ENCODE results near the gene PRKD2. TPM values are rescaled to one million over a fixed set of nuclear protein-coding genes. Genes with fewer than 3 reads are reported as not detected.

PRKD2 gene
- total and polyA plus RNA-seq, 8 donors: 7.0 to 50.6 (median 26.3) TPM

GRCh38 chr19:46648961-46649960, 67.7 kb downstream of the PRKD2 start:
- Histone ChIP-seq H3K4me3 (no peak overlapping the region), H3K9me3 (peaks cover 0 to 14% (median 3%) of the 10 kb centered on the region in 4 donors), H3K36me3 (peaks cover 0 to 21% (median 5%) of the 10 kb centered on the region in 4 donors), H3K4me1 (peaks cover 0 to 32% (median 7%) of the 10 kb centered on the region in 4 donors), H3K27ac (peak overlapping the region in 1 of 5 donors; percentile 18), H3K27me3 (peaks cover 0 to 77% (median 33%) of the 10 kb centered on the region in 3 donors)
- intact Hi-C loops (cut with DNase I; ENCODE audit: low total_unique reads): no loop called here
- no peak for DNase-seq
- 25 to 68% (median 33%) methylated on average over 25 to 144 of the region's 144 CpGs for WGBS, 5 donors
- no peak for TF ChIP-seq EP300 (IDR thresholded peaks at IDR 0.05)
- TF ChIP-seq CTCF (IDR thresholded peaks at IDR 0.05): no peak
- no peak for TF ChIP-seq POLR2A (IDR thresholded peaks at IDR 0.05)
- no peak for TF ChIP-seq POLR2AphosphoS5 (IDR thresholded peaks at IDR 0.05)

- Histone ChIP-seq H3K27ac (peak overlapping the region in 1 of 5 donors; percentile 18), H3K4me3 (no peak overlapping the region), H3K36me3 (peaks cover 0 to 21% (median 5%) of the 10 kb centered on the region in 4 donors), H3K9me3 (peaks cover 0 to 14% (median 3%) of the 10 kb centered on the region in 4 donors), H3K27me3 (peaks cover 0 to 67% (median 33%) of the 10 kb centered on the region in 3 donors), H3K4me1 (peaks cover 0 to 22% (median 3%) of the 10 kb centered on the region in 4 donors)
- intact Hi-C loops (cut with DNase I; ENCODE audit: low total_unique reads): no loop called here
- no peak for DNase-seq
- 20 to 61% (median 34%) methylated on average over 46 to 63 of the region's 63 CpGs for WGBS, 5 donors
- TF ChIP-seq POLR2A (IDR thresholded peaks at IDR 0.05) (no peak), CTCF (IDR thresholded peaks at IDR 0.05) (no peak), POLR2AphosphoS5 (IDR thresholded peaks at IDR 0.05) (no peak), EP300 (IDR thresholded peaks at IDR 0.05) (no peak)
Observed at GRCh38 chr19:46648060-46648960, 68.6 kb downstream of the PRKD2 start.

GRCh38 chr19:46646402-46646801, 70.5 kb downstream of the PRKD2 start:
- 71 to 78% (median 73%) methylated on average over 3 of the region's 3 CpGs for WGBS, 5 donors
- peak overlapping the region in 1 of 5 donors; percentile 10 for H3K27ac ChIP-seq
- peaks cover 0 to 21% (median 0%) of the 10 kb centered on the region in 4 donors for H3K4me1 ChIP-seq
- no peak overlapping the region for H3K4me3 ChIP-seq
- peaks cover 0 to 14% (median 3%) of the 10 kb centered on the region in 4 donors for H3K9me3 ChIP-seq
- intact Hi-C loops (cut with DNase I; ENCODE audit: low total_unique reads): no loop called here
- H3K36me3 ChIP-seq: peaks cover 0 to 14% (median 5%) of the 10 kb centered on the region in 4 donors
- no peak for DNase-seq
- TF ChIP-seq POLR2AphosphoS5 (IDR thresholded peaks at IDR 0.05): no peak
- no peak for TF ChIP-seq EP300 (IDR thresholded peaks at IDR 0.05)
- TF ChIP-seq POLR2A (IDR thresholded peaks at IDR 0.05): no peak
- no peak for TF ChIP-seq CTCF (IDR thresholded peaks at IDR 0.05)
- H3K27me3 ChIP-seq: peaks cover 0 to 51% (median 29%) of the 10 kb centered on the region in 3 donors

- TF ChIP-seq EP300 (IDR thresholded peaks at IDR 0.05) (no peak), POLR2A (IDR thresholded peaks at IDR 0.05) (no peak), POLR2AphosphoS5 (IDR thresholded peaks at IDR 0.05) (no peak), CTCF (IDR thresholded peaks at IDR 0.05) (no peak)
- intact Hi-C loops (cut with DNase I; ENCODE audit: low total_unique reads): no loop called here
- no peak for DNase-seq
- peak overlapping the region in 4 of 5 donors; percentile 15 to 53 (median 39) for H3K27ac ChIP-seq
- no peak overlapping the region for H3K4me3 ChIP-seq
- H3K9me3 ChIP-seq: peaks cover 0 to 14% (median 3%) of the 10 kb centered on the region in 4 donors
- 16 to 43% (median 33%) methylated on average over 3 of the region's 3 CpGs for WGBS, 5 donors
- H3K4me1 ChIP-seq: peaks cover 2 to 29% (median 7%) of the 10 kb centered on the region in 4 donors
- peaks cover 0 to 11% (median 5%) of the 10 kb centered on the region in 4 donors for H3K36me3 ChIP-seq
- peaks cover 0 to 48% (median 23%) of the 10 kb centered on the region in 3 donors for H3K27me3 ChIP-seq
Observed at GRCh38 chr19:46644720-46645119, 72.2 kb downstream of the PRKD2 start.
